GM13977 (cell line): ENCODE data around the gene EMC9.
"Not testable (repeated sequence)": the region's sequence is repeated elsewhere in the genome, so short reads cannot be mapped to it uniquely, and the experiment has no call there.

Experiments
- DNase-seq: peaks from one replicate; pipeline ENCODE4 v3.0.0; 2012; ENCODE audit warnings: low spot score
- in situ Hi-C: fragments of 300-500 bp; cut with MboI; formaldehyde crosslinking; loops from one replicate; pipeline ENCODE4 v1.12.0; 2022; ENCODE audit warnings: low sequenced_read_pairs, low pct_unique_long_range_greater_than_20kb, mixed read lengths, inconsistent platforms; ENCODE audit not compliant: unreplicated experiment
- TF ChIP-seq, protein P1 (sequence below): IDR thresholded peaks from 2 replicates; pipeline ENCODE4 v1.5.1; 2012; ENCODE audit warnings: mild to moderate bottlenecking, control low read depth; ENCODE audit not compliant: insufficient read depth; ENCODE audit errors: extremely low read depth, missing control alignments

EMC9 gene

DNA sequence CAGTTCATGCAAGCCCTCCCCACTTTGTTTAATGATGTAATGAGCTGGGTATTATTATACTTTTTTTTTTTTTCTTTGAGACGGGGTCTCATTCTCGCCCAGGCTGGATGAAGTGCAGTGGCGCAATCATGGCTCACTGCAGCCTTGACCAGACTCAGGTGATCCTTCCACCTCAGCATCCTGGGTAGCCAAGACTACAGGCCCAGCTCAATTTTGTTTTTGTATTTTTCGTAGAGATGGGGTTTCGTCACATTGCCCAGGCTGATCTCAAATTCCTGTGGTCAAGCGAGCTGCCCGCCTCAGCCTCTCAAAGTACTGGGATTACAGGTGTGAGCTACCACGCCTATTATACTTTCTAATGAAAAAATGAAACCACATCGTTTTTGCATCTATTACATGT is 31.3 kb downstream of the EMC9 start:
- TF ChIP-seq, protein P1, sequence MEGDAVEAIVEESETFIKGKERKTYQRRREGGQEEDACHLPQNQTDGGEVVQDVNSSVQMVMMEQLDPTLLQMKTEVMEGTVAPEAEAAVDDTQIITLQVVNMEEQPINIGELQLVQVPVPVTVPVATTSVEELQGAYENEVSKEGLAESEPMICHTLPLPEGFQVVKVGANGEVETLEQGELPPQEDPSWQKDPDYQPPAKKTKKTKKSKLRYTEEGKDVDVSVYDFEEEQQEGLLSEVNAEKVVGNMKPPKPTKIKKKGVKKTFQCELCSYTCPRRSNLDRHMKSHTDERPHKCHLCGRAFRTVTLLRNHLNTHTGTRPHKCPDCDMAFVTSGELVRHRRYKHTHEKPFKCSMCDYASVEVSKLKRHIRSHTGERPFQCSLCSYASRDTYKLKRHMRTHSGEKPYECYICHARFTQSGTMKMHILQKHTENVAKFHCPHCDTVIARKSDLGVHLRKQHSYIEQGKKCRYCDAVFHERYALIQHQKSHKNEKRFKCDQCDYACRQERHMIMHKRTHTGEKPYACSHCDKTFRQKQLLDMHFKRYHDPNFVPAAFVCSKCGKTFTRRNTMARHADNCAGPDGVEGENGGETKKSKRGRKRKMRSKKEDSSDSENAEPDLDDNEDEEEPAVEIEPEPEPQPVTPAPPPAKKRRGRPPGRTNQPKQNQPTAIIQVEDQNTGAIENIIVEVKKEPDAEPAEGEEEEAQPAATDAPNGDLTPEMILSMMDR: no peak
- no peak for DNase-seq
- in situ Hi-C loops: no loop called here

- in situ Hi-C loops: no loop called here
- TF ChIP-seq, protein P1: no peak
- DNase-seq: no peak
Observed at GRCh38 chr14:24108336-24108874, 33.0 kb downstream of the EMC9 start.

GRCh38 chr14:24106672-24107271 is 34.6 kb downstream of the EMC9 start:
- in situ Hi-C loops: no loop called here
- DNase-seq: no peak
- TF ChIP-seq, protein P1: no peak

- DNase-seq, in situ Hi-C loops: not testable (repeated sequence)
Observed at GRCh38 chr14:24105609-24106239, 35.7 kb downstream of the EMC9 start.

DNA sequence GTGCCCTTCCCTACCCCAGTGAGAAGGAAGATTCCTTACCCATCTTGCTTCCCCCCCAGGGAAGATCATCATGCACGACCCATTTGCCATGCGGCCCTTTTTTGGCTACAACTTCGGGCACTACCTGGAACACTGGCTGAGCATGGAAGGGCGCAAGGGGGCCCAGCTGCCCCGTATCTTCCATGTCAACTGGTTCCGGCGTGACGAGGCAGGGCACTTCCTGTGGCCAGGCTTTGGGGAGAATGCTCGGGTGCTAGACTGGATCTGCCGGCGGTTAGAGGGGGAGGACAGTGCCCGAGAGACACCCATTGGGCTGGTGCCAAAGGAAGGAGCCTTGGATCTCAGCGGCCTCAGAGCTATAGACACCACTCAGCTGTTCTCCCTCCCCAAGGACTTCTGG is 37.9 kb downstream of the EMC9 start:
- no peak for DNase-seq
- TF ChIP-seq, protein P1: no peak
- in situ Hi-C loops: no loop called here

GRCh38 chr14:24102357-24103048 is 38.9 kb downstream of the EMC9 start:
- DNase-seq: no peak
- TF ChIP-seq, protein P1: no peak
- in situ Hi-C loops: no loop called here

GRCh38 chr14:24100982-24101494 is 40.4 kb downstream of the EMC9 start:
- in situ Hi-C loops: no loop called here

More at GRCh38 chr14:24100982-24101494, 40.4 kb downstream of the EMC9 start:
- TF ChIP-seq, protein P1: no peak
- DNase-seq: no peak
